ENCODE results near the gene DCT.

DCT gene

GRCh38 chr13:94389604-94390351 lies 89.7 kb downstream of the DCT start:
- H3K27me3 ChIP-seq (replicated peaks in 2 of 5; ENCODE audit: control insufficient read depth in 4 of 5, insufficient read depth in 5 of 5, low read length in 4 of 5): peaks cover 0 to 2% (median 0%) of the 10 kb centered on the region in 5 experiments
- H3K27ac ChIP-seq (ENCODE audit: insufficient read depth in 1 of 2, low read depth in 1 of 2, low read length in 2 of 2, poor library complexity in 1 of 2, severe bottlenecking in 2 of 2): no peak overlapping the region
- no peak overlapping the region for H3K4me3 ChIP-seq (ENCODE audit: control insufficient read depth in 1 of 7, extremely low read depth in 1 of 7, insufficient read depth in 4 of 7, low read depth in 2 of 7, low read length in 6 of 7)
- H3K36me3 ChIP-seq (ENCODE audit: control insufficient read depth in 4 of 4, insufficient read depth in 4 of 4, low read length in 3 of 4): no peaks in the 10 kb centered on the region
- H3K4me1 ChIP-seq (ENCODE audit: control extremely low read depth in 1 of 4, control insufficient read depth in 4 of 4, insufficient read depth in 4 of 4, low read length in 3 of 4): no peaks in the 10 kb centered on the region
- POLR2A ChIA-PET: interaction anchor here (0.7 kb wide), 1 partner anchor 1307 kb away, joined by 3 read pairs; no protein-coding TSS in a partner anchor
- 80% methylated on average over 4 of the region's 7 CpGs for whole genome bisulfite sequencing (ENCODE audit: insufficient coverage)
- CTCF ChIA-PET: interaction anchor here (0.6 to 1.4 kb wide), 2 partner anchors 11 to 627 kb away, joined by 4 read pairs; no protein-coding TSS in a partner anchor
- H3K9me3 ChIP-seq (ENCODE audit: control extremely low read depth in 1 of 5, control insufficient read depth in 4 of 5, insufficient read depth in 2 of 5, low read depth in 1 of 5, low read length in 4 of 5): no peaks in the 10 kb centered on the region
- peak in 1 of 3 donors; percentile 2 for DNase-seq

GRCh38 chr13:94387047-94387446 lies 92.4 kb downstream of the DCT start:
- H3K27ac ChIP-seq (ENCODE audit: insufficient read depth in 1 of 2, low read depth in 1 of 2, low read length in 2 of 2, poor library complexity in 1 of 2, severe bottlenecking in 2 of 2): no peak overlapping the region
- no peak for DNase-seq
- no peak overlapping the region for H3K4me3 ChIP-seq (ENCODE audit: control insufficient read depth in 1 of 7, extremely low read depth in 1 of 7, insufficient read depth in 4 of 7, low read depth in 2 of 7, low read length in 6 of 7)
- no peaks in the 10 kb centered on the region for H3K9me3 ChIP-seq (ENCODE audit: control extremely low read depth in 1 of 5, control insufficient read depth in 4 of 5, insufficient read depth in 2 of 5, low read depth in 1 of 5, low read length in 4 of 5)
- H3K36me3 ChIP-seq (ENCODE audit: control insufficient read depth in 4 of 4, insufficient read depth in 4 of 4, low read length in 3 of 4): no peaks in the 10 kb centered on the region
- H3K4me1 ChIP-seq (ENCODE audit: control extremely low read depth in 1 of 4, control insufficient read depth in 4 of 4, insufficient read depth in 4 of 4, low read length in 3 of 4): no peaks in the 10 kb centered on the region
- ChIA-PET POLR2A (no interaction called here), CTCF (no interaction called here)
- H3K27me3 ChIP-seq (replicated peaks in 2 of 5; ENCODE audit: control insufficient read depth in 4 of 5, insufficient read depth in 5 of 5, low read length in 4 of 5): peaks cover 0 to 2% (median 0%) of the 10 kb centered on the region in 5 experiments
